ENCODE data around the gene RBPJ.

RBPJ gene

GRCh38 chr4:26402458-26402857 lies 81.6 kb downstream of the RBPJ start:
- TF ChIP-seq CTCF (IDR thresholded peaks at IDR 0.05; ENCODE audit: low read depth, low read length, missing control alignments): no peak
- no peak overlapping the region for H3K4me3 ChIP-seq (ENCODE audit: low read depth, low read length)
- peak; percentile 37 for DNase-seq (ENCODE audit: low read depth)

DNA sequence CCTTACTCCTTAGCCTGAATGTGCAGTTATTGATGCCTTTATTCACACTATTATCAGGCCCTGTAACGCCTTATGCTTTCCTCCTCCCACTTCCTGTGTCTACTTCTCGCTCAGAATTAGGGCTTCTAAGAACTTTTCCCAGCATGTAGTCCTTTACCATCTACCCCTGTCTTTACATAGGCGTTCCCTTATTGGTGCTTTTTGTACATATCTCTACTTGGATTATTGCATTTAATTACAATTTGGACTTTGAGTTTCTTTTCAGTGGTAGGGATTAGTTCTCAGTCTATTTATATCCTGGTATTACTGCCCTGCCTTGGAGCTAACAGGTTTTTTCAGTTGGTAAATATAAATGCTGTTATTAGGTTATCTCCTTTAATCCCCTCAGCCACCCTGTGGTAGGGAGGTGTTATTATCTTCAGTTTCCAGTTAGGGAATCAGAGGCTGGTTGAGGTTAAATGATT lies 84.0 kb downstream of the RBPJ start:
- DNase-seq (ENCODE audit: low read depth): no peak
- TF ChIP-seq CTCF (IDR thresholded peaks at IDR 0.05; ENCODE audit: low read depth, low read length, missing control alignments): no peak

DNA sequence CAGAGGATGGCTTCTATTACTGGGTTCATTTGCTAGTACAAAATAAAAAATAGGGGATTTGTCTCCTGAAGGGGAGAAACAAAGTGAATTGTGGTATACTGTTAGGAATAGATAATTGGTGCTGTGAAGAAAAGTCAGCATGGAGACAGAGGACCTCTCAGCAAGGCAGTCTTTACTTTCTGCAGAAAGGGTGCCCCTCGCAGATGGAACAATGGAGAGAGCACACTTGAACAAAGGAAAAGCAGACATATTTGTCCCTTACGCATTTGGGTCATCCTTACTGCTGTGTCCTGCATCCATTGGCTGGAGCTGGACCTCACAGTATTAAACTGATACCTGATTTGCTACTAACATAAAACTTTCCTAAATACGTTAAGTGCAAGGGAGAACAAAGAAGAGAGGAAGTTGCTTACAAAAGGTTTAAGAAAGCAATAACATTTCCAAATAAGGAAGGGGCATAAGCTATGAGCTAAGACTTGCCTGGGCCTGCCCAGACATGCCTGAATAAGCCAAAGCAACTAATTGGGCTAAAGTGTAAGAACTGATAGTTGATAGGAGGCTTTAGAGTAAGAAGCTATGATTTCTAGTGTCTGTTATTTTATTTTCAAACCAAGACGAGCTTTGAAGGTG lies 85.6 kb downstream of the RBPJ start:
- TF ChIP-seq CTCF (IDR thresholded peaks at IDR 0.05; ENCODE audit: low read depth, low read length, missing control alignments): no peak
- no peak overlapping the region for H3K4me3 ChIP-seq (ENCODE audit: low read depth, low read length)
- no peak for DNase-seq (ENCODE audit: low read depth)

More for the DNA sequence above, 84.0 kb downstream of the RBPJ start:
- H3K4me3 ChIP-seq (ENCODE audit: low read depth, low read length): no peak overlapping the region

DNA sequence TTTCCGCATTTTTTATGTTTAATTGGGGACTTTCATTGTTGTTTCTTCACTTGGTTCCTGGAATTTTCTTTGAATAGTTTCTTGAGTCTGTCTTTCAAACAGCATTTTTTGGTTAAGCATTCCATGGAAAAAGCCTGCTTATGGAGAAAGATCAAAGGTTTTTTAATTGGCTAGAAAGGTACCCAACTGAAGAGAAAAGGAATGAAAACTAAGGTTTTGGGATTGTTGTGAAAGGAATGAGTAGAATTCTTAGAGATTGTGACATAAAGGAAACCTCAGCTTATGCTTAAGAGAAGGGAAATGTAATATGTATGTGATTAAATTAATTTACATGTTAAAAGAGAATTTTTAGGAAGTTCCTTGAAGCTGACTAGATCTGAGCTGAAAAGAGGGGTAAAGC lies 86.7 kb downstream of the RBPJ start:
- no peak overlapping the region for H3K4me3 ChIP-seq (ENCODE audit: low read depth, low read length)
- TF ChIP-seq CTCF (IDR thresholded peaks at IDR 0.05; ENCODE audit: low read depth, low read length, missing control alignments): no peak
- DNase-seq (ENCODE audit: low read depth): no peak

DNA sequence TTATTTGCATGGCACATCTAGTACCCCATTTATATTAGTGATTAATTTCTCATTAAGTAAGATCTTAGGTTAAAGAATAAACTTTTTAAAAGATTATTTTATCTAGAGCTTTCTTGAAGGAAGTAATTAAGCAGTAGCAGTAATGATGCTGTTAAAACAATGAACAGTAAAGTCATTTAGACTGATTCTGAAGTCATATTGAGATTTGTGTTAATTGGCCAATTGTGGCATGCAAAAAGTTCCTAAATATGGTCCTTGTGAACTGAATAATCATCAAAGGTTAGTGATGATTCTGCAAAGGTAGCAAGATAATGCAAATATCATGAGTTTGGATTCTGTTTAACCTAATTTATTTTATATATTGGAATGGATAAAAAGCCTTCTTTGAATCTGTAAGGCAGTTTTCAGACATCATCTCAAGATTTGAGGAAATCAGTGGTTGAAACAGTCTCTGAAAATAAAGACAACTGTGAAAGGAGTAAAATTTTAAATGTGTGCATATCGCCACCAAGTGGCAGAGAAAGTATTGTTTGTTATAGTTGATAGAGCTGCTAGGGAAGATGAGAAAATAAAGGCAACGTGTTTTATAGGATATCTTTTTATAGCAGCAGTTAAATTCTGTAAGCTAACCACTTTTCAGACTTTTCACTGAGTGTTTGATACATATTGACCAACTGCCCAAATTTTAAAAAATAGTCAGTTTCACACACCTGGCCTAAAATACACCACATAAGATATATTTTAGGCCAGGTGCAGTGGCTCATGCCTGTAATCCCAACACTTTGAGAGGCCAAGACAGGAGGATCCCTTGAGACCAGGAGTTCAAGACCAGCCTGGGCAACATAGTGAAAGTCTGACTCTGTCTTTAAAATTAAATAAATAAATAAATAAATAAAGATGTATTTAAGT lies 89.8 kb downstream of the RBPJ start:
- TF ChIP-seq CTCF (IDR thresholded peaks at IDR 0.05; ENCODE audit: low read depth, low read length, missing control alignments): peak; percentile 51
- peak; percentile 22 for DNase-seq (ENCODE audit: low read depth)

DNA sequence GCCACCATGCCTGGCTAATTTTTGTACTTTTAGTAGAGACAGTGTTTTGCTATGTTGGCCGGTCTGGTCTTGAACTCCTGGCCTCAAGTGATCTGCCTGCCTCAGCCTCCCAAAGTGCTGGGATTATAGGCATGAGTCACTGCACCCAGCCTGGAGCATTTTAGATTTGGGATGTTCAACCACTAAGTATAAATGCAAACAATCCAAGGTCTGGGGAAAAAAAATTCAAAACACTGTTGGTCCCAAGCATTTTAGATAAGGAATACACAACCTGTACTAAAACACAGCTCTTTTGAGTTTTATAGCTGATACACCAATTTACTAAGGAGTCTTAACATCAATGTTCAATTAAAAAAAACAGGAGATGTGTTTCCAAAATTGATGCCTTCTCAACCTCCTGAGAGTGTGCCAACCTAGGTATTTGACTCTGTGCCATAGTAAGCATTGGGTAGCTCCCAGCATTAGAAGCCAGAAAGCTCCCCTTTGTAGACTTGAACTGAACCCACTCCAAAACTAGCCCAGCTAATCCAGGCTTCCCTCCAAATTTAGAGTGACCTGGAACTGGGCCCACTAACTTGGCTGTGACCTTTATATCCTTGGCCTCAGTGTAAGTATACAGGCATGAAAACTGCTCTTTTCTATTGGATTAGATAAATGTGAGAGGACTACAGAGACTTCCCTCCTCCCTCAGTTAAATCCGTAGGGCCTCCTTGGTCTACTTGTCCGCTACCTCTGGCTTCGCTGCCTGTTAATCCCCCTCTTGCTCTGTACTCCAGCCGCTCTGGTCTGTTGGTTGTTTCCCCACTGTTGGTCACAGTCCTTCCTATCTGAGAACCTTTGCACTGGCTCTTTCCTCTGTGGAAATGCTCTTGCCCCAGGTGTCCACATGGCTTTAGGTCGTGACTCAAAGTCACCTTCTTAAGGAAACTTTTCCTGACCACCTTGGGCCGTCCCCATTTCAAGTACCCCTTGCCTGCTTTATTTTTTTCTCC lies 91.9 kb downstream of the RBPJ start:
- no peak for TF ChIP-seq CTCF (IDR thresholded peaks at IDR 0.05; ENCODE audit: low read depth, low read length, missing control alignments)
- no peak for DNase-seq (ENCODE audit: low read depth)
- H3K4me3 ChIP-seq (ENCODE audit: low read depth, low read length): no peak overlapping the region

More for the DNA sequence above, 89.8 kb downstream of the RBPJ start:
- no peak overlapping the region for H3K4me3 ChIP-seq (ENCODE audit: low read depth, low read length)

Measured in GM12864 (cell line).